Stimulated activated CD4-positive, alpha-beta T cell treated with anti-CD3 and anti-CD28 coated beads, Interleukin-4, amount 100 ng/mL, for 1 hour (primary cell): ENCODE data around the gene PRPF40B.

Experiments
- DNase-seq: peaks from one replicate; pipeline ENCODE4 v3.0.0-alpha.2; 2020

Gene PRPF40B

DNA sequence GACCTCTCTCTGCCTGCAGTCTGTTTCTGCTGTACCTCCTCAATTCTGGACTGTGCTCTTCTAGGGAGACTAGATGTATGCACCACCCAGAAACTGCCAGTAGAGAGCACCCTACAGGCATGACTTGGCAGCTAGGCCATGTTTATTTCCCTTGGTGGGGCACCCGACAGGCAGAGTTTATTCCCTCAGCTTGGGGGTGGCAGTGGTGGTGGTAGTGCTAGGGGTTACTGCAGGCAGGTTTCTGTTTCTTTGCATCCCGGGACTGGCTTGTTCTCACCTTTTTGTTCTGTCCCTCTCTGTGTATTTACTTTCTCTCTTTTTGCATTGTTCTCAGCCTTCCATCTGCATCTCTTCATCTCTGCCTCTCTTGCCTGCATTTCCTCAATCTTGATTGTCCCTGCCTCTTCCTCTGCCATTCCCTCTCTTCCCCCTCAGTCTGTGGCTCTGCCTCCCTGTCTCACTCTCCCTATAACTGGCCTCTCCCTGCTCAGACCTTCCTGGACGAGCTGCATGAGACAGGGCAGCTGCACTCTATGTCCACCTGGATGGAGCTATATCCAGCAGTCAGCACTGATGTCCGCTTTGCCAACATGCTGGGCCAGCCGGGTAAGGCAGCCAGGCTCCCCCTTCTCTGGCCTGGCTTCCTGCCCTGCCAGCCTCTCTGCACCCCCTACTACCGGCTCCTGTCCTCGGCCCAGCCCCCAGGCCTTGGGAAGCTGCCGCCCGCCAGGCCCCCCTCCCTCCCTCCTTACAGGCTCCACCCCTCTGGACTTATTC is 13.8 kb downstream of the PRPF40B start:
- DNase-seq = peak; percentile 49

DNA sequence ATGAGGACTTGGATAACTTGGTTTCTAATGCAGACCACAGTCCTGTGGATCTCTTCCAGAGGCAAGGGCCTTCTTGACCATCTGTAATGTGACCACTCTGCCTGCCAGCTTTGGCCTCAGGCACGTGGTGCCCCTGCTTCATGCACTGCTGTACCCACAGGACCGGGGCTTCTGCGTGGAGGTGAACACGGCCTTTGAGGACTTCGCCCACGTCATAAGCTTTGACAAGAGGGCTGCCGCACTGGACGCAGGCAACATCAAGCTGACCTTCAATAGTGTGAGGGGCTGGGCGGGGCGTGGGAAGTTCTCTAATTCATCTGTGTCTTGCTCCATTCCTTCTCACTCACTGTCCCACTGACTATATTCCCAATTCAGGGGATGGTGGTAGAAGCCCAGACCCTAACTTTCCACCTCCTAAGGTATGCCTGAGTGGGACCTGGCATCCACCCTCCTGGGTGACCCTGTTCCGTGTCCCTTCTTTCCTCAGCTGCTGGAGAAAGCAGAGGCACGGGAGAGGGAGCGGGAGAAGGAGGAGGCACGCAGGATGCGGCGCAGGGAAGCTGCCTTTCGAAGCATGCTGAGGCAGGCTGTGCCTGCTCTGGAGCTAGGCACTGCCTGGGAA is 18.5 kb downstream of the PRPF40B start:
- no peak for DNase-seq

DNA sequence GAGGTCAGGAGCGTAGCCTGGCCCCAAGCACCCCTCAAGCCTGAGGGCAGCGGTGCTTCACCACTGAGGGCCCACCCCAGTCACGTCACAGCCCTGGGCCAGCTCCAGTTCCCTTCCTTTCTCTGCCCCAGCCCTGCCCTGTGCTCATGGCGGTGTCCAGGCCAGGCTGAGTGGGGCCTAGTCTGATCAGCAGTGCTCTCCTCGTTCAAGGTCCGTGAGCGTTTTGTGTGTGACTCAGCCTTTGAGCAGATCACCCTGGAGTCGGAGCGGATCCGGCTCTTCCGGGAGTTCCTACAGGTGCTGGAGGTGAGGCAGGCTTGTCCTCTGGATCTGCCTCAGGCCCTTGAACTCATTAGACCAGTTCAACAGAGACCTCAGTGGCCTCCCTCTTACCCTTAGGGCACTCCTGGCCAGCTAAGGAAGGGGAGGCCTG is 19.0 kb downstream of the PRPF40B start:
- no peak for DNase-seq

DNA sequence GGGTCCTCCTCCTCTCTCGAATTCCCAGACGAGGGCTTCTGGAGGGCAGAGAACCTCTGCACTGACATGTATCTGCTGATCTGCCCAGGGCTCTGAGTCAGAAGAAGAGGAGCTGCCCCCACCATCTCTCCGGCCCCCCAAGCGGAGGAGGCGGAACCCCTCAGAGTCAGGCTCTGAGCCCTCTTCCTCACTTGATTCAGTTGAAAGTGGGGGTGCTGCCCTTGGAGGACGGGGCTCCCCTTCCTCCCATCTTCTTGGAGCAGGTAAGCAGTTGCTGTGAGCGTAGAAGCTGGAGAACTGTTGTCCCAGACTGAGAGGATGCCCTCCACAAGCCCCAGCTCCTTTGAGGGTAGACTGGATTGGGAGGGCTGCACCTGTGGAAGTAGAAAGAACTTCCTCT is 19.8 kb downstream of the PRPF40B start:
- DNase-seq = no peak

DNA sequence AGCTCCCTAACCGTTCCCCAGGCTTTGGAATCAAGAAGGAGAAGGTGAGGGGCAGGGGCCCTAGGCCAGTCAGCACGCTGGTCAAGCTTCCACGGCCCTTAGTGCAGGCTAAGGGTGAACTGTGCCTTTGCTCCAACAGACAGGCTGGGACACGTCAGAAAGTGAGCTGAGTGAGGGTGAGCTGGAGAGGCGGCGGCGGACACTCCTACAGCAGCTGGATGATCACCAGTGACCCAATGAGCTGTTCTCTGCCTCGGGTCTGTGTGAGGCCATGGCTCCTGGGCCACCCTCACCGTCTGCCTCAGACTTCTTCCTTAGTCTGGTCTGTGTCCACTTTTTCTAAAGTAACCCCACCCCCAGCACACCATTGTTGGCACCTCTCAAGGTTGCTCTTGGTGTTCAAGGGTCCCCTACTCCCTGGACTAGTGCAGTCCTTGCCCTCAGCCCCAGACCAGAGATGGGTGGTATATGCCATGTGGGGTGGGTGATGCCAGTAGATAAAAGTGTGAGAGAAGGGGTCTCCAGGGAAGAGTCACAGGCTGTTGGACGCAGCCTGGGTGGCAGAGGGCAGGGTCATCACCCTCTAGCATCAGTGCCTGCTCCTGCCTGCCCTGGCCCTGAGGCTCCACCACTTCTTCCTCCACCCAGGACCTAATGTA is 20.7 kb downstream of the PRPF40B start:
- no peak for DNase-seq

DNA sequence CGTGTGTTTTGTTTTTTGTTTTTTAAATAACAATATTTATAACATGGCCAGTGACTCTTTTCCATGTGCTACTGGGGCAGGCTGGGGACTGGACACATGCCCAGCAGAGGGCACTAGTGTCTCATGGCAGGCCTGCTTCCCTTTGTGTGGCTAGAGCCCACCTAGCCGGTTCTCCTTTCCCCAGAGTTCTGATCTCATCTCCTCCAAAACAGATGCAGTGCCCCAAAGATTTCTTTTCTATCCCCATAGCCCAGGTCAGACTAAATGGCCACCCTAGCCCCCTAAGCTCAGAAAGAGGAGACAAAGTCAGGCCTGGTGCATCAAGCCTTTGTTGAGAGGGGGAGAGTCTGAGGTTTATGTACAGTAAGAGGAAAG is 21.2 kb downstream of the PRPF40B start:
- peak; percentile 80 for DNase-seq

DNA sequence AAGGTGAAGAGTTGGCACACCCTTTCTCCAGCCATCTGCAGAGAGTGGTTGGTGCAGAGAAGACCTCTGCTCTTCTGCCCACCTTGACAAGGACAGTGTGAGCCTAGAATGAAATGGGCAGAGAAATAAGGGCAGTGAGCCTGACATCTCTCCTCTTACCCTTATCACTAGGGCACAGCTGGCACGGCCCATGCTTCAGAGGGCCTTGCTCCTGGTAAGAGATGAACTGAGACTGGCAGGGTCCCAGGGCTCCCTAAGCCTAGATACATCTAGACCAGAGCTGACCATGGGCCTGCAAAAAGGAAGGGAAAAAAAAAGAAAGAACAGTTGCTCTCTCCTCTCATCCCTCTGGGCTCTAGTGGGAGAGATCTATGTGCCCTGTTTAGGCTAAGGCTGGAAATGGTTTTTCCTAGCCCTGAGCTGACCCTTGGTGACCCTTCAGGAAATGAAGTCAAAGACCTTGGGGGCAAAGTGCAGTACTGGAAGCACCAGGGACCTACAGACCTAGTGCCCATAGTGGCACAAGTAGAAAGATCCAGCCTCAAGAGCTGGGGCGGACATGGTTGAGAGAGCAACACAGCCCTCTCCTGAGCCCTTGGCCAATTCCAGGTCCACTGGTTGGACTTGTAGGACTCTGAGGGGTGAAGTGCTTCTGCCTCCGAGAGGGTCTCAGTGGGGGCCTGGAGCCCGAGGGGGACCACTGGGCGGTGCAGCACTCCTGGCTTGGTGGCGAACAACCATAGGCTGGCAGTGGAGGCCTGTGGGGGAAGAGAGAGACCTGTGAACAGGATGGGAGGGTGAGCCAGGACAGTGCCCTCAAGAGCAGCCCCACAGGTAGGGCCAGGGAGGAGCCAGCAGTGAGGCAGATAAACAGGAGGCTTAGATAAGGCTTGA is 22.0 kb downstream of the PRPF40B start:
- no peak for DNase-seq

DNA sequence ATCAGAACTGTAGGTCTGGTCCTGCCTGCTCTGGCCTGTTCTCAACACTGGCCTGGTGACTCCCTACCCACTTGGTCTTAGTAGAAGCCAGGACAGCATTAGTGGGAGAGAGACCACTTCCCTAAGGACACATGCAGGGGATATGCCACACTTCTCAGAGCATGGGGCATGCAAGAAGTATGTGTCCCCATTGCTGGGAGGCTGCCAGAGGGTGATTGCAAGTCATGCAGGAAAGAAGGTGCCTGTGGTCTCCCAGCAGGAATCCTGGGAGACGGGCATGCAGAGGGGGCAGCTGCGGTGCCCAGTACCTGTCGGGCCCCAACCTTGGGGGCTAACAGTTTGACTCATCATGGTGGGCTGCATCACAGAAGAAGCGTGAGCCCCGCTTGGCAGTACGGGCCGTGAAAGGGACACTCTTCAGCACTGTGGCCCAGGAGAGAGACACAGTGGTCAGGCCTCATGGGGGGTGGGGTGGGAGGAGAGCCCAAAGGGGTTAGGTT is 23.0 kb downstream of the PRPF40B start:
- no peak for DNase-seq

DNA sequence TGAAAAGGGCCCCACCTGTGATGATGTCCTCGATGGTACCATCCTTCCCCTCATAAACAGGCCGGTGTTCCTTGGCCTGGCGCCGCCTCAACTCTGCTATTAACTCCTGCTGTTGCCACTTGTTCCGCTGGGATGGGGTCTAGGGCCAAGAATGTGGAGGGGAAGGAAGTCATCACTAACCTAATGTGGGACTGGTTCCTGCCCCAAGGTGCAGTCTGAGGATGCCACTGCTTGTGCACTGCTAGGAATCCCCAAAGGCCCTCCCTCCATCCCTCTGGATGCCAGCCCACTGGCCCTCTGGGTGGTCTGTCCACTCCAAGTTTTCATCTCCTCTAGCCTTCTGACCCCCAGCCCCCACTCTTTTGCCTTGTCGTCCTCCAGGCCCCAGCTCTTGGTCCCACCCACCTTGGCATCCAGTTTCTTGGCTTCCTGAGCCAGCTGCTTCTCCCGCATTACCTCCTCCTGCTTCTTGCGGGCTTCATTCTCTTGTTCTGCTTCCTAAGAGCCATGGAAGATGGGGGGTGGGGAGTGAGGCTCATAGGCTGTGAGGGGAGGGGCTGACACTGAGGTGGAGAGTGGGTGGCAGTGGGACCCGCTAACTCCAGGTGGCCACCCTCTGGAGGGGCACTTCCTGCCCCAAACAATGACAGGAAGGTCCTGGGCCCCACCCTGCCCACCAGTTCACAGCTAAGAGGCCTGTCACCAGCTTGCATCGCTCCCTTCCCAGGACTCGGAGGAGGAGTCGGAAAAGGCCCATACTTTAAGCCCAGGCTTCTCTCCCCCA is 23.7 kb downstream of the PRPF40B start:
- no peak for DNase-seq

DNA sequence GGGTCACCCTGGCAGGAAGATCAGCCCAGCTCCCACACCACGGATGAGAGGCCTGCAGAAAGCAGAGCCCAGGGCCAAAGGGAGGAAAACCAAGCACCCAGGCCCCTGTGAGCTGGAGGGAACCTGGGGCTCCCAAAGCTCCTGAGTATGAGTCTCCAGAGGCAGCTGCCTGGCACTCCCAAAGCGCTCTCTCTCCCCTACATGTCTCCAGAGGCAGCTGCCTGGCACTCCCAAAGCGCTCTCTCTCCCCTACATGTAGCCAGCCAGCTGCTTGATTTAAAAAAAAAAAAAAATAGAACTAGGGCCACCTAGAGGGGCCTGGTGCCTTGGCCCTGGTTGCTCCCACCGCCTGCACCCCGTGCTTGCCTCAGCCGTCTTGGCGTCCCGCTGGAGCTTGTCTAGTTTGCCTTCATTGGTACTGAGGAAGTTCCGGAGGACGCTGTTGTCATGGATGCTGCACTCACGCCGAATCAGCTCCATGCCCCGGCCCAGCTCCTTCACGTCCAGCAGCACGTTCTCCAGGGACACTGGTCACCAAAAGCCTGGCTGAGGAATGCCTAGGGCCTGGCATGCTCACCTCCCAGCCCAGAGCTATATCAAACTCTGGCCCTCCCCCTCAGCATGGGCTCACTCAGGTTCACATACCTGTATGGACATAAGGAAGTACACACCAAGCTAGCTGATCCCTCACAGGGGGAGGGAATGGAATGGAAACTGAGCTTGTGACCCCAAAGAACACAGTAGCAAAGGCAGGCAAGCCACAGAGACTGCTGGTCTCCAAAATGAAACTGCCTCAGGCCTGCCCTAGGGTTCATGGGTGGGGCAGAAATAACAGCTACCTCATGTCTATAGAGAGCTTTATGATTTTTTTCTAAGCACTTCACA is 24.7 kb downstream of the PRPF40B start:
- no peak for DNase-seq

DNA sequence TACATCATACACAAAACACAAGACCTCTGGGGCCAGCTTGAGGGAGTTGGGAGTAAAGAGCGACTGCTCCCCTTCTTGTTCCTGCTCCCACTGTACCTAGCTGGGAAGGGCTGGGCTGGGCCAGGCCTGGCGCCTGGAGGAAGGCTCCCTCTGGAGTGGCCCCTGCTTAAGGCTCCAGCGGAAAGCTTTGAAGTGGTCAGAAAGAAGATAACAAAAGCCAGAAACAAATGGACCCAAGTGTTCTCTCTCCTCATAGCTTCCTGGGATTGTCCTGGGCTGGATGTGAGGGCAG is 25.3 kb downstream of the PRPF40B start:
- no peak for DNase-seq

DNA sequence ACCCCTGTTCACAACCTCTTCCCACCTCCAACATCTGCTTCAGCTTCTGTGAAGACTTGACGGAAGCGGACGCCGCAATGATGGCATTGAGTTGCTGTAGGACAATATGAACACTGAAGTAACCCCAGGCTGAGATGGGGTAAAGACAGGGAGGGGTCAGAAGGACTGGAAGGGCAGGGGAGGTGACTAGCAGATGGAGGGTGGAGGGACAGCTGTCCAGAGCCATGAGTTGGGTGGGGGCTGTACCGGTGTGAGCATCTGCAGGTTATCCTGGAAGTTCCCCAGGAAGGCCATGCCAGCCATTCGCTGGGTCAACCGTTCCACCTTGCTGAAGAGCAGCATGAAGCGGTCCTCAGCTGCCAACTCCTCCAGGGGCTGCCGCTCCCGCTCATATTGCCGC is 26.1 kb downstream of the PRPF40B start:
- no peak for DNase-seq

DNA sequence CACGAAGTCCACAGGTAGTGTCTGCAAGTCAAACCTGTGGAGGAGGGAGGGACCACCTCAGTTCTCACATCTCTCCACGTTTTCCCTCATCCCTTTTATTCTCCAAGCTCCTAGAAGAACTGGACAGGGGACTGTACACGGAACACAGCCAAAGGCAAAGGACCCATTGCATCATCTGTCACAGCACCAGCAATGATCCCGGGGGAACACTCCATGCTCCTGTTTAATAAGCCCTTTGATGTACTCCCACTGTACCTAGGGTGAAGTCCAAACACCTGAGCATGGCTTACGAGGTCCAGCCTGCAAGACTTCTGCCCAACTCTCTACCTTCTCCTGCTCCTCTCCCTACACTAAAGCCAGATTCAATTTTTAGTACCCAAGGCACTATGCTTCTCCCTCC is 26.5 kb downstream of the PRPF40B start:
- DNase-seq = no peak

DNA sequence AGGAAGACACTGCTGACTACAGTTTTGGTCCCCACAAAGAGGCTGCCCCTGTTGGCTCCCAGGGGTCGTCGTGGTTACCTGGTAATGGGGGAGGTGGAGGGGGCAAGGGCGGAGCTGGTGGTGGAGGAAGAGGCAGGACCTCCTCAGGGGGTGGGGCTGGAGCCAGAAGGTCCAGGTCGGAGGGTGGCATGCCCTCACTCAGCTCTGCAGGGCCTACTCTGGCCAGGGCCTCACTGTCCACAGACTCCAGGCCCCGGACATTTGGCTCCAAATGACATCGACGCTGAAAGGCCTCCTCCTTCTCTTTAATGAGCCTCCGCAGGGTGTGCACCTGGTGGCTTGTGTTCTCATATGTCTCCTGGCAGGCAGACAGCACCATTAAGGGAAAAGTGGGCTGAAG is 28.5 kb downstream of the PRPF40B start:
- DNase-seq = no peak

DNA sequence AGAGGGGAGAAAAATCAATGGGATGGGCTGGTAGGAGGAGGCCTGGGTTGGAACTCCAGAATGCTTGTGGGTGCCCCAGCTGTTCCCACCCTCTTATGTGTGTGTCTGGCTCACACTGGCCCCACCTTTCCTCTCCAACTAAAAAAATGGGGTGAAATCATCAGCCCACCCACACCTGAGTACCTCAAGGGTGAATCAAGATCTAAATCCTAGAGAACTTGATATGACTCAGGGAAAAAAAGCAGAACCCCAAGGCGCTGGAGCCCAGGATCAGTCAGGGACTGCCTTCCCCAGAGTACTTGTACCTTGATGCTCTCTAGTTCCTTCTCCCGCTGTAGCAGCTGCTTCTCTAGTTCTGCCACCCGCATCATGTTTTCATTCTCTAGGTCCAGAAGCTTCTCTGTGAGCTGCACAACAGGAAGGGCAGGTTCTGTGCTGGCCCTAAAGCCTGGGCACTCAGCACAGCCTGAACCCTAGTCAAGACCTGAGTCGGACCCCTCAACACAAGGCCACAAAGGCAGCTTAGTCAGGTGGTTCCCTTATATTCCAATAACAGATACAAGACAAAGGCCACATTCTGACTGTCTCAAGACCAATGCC is 29.7 kb downstream of the PRPF40B start:
- no peak for DNase-seq

DNA sequence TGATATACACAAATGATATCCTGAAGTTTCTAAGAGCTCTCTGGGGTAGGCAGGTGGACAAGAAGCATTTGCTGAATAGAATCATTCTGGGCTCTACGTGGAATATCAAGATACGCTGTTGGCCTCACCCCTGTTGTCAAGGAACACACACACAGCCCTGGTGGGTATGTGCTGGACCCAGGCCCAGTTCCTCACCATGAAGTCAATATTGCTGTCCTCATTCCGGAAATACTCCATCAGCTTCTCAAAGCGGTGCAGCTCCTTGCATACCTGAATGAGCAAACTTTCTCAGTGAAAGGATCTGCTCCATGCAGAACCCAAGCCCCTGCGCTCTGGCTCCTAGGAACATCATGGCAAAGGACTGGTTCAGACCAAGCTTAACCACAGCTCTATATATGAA is 31.4 kb downstream of the PRPF40B start:
- no peak for DNase-seq

DNA sequence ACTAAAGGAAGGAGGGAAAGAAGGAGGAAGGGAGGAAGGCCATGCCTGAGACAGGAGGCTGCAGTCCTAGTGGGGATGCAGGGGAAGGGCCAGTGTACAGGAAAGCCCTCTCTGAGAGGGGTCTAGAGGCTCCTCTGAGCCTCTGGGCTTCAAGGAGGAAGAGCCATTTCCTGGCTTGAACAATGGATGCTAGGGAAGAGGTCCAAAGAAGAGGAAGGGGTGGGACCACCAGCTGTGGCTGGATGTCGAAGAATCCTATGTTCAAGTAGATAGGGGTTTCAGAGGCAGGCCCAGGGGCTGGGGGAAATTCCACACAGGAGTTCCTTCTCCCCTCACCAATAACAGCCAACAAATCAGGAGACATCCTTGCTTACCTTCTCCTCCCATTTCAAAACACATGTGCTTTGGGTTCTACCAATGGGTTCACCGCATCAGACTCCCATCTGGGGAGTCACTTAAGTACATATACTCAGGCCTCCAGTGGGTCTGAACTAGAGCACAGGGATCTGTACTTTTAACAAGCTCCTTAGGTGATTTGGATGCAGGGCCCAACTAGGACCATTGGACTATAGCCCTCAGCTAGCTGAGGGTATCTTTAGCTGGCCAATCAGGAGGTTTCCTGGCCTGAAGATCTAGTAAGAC is 32.4 kb downstream of the PRPF40B start:
- DNase-seq = no peak

DNA sequence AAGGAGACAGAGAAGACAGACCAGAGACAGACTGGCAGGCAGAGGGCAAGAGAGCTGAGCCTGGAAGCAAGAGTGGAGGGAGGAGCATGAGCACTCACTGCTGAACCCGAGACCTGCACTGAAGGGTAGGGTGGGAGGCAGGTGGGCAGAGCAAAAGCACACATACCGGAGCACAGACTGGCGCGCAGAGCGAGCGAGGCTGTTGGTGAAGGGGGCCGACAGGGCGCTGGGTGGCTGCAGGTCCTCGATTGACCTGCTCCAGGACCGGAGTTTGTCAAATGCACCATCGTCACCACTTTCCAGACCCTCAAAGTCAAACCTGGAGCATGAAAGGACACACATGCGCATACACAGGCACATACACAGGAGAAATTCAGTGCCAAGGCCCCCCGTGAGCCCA is 34.9 kb downstream of the PRPF40B start:
- DNase-seq = no peak

DNA sequence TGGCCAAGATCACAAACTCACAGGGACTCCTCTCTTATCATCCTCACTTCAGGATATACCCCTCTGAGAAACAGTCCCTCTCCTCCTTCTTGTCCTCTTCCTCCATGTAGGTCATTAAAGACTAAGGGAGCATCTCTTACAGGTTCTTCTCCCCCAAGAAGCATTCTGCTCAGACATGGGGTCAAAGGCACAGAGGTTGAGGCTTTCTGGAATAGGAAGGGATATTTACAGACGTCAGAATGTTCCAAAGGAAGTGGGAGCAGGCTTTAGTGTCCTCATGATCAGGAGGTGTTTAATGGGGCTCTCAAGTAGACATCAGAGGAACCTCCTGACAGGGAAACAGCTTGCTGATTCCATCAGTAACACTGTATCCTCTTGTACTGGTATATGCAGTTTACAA is 36.4 kb downstream of the PRPF40B start:
- DNase-seq = no peak

DNA sequence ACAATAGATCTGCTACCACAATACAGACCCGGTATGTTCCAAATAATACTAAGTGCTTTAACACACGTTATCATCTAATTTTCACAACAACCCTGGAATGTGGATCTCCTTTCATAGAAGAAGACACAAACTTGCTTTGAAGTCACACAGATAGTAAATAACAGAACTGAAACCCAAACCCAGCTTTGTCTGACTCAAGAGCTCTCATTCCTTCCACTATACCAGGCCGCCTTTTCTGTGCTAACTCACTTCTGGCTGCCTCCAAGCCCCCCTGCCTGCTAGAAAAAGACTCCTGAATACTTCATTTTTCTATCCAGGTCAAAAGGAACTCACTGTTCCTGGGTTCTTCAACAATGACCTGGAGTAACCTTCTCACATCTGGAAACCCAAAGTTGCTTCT is 37.8 kb downstream of the PRPF40B start:
- DNase-seq = peak; percentile 34
